SJCRH30 (cell line): ENCODE results near the gene SLC25A41. TPM values are rescaled to one million over a fixed set of nuclear protein-coding genes. Genes with fewer than 3 reads are reported as not detected.

Experiments used
- DNase-seq, 2 experiments: peaks; one replicate each; pipeline ENCODE4 v3.0.0-alpha.2; 2015 to 2020
- H3K27ac ChIP-seq: fragments of 250-450 bp; sonication (Bioruptor Pico); 2 replicates; pipeline ENCODE4 v1.5.1; 2020; ENCODE audit warnings: mild to moderate bottlenecking, moderate library complexity
- H3K27me3 ChIP-seq: fragments of 250-450 bp; sonication (Bioruptor Pico); 2 replicates; pipeline ENCODE4 v1.5.1; 2020; ENCODE audit warnings: mild to moderate bottlenecking, moderate library complexity
- H3K36me3 ChIP-seq: fragments of 250-450 bp; sonication (Bioruptor Pico); 2 replicates; pipeline ENCODE4 v1.5.1; 2020; ENCODE audit warnings: mild to moderate bottlenecking, moderate library complexity
- H3K4me1 ChIP-seq: fragments of 250-450 bp; sonication (Bioruptor Pico); 2 replicates; pipeline ENCODE4 v1.5.1; 2020; ENCODE audit warnings: mild to moderate bottlenecking, moderate library complexity
- H3K4me3 ChIP-seq: fragments of 250-450 bp; sonication (Bioruptor Pico); 2 replicates; pipeline ENCODE4 v1.5.1; 2020; ENCODE audit warnings: mild to moderate bottlenecking, moderate library complexity
- H3K9me3 ChIP-seq: fragments of 250-450 bp; sonication (Bioruptor Pico); replicated peaks from 2 replicates; pipeline ENCODE4 v1.5.1; 2020; ENCODE audit warnings: mild to moderate bottlenecking, moderate library complexity
- total RNA-seq: library from RNA; depleted of rRNA; stranded (reverse); fragments of >200 nt; shearing (Covaris generic); gene quantifications from 2 replicates; pipeline ENCODE4 v1.2.3, GENCODE V29; 2014; rRNA removed

Gene SLC25A41
- total RNA-seq, 1 experiment from 2014 or later = 0.14 TPM

DNA sequence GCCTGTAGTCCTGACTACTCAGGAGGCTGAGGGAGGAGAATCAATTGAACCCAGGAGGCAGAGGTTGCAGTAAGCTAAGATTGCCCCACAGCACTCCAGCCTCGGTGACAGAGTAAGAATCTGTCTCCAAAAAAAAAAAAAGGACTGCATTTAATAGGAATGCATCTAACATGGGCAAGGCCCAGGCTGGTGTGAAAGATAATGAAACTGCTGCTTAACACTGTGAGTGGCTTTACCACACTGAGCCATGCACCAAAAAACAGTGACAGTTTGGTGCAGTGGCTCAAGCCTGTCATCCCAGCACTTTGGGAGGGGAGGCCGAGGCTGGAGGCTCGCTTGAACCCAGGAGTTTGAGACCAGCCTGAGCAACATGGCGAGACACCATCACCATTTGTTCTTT lies 49.2 kb downstream of the SLC25A41 start:
- peaks cover 54% of the 10 kb centered on the region for H3K36me3 ChIP-seq
- DNase-seq = no peak
- no peaks in the 10 kb centered on the region for H3K4me1 ChIP-seq
- H3K4me3 ChIP-seq = no peak overlapping the region
- no peaks in the 10 kb centered on the region for H3K27me3 ChIP-seq
- H3K9me3 ChIP-seq = no peaks in the 10 kb centered on the region
- H3K27ac ChIP-seq = no peak overlapping the region

DNA sequence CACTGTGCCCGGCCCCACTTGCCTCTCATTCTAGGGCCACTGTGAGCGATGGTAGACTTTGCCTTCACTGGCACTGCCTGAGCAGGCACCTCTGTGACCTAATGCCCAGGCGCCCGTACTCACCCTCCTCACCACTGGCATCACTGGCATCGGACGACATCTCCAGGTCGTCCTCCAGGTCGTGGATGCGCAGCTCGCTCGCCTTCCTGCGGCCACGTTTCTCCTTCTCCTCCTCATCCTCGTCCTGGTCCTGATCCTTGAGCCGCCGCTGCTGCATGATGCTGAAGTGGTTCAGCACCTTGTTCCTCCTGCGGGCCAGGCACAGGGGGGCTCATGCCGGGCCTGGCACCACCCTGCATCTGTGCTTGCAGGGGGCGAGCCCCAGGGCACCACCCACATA lies 50.4 kb downstream of the SLC25A41 start:
- no peaks in the 10 kb centered on the region for H3K9me3 ChIP-seq
- H3K27ac ChIP-seq = no peak overlapping the region
- no peaks in the 10 kb centered on the region for H3K4me1 ChIP-seq
- no peak for DNase-seq
- H3K27me3 ChIP-seq = no peaks in the 10 kb centered on the region
- peaks cover 46% of the 10 kb centered on the region for H3K36me3 ChIP-seq
- no peak overlapping the region for H3K4me3 ChIP-seq

DNA sequence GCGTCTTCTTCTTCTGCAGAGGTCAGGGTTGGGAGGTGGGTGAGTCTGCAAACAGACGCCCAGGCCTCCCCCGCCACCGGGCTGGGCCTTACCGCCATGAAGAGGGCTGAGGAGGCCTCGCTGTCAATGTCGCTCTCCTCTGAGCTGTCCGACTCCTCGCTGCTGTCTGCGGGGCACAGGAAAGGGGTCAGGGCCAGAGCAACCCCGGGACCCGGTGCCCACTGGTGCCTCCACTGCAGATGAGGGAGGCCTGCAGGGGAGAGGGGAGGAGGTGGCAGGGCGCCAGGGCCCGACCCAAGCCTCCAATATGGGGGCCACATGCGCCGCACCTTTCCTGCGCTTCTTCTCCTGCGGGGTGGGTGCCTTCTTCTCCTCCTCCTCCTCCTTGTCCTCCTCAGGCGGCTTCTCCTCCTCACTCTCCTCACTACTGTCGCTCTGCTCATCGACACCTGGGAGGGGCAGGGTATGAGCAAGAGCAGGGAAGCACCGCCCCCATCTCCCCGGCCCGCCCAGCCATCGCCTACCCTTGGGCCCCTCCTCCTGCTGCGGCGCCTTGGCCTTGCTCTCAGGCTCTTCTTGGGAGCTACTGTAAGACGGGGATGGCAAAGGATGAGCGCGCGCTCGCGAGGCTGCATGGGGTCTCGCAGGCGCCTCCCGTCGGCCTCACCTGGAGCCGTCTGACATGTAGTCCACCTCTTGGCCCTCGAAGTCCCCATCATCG lies 52.4 kb downstream of the SLC25A41 start:
- Histone ChIP-seq H3K4me3 (no peak overlapping the region), H3K27ac (no peak overlapping the region), H3K4me1 (no peaks in the 10 kb centered on the region), H3K27me3 (no peaks in the 10 kb centered on the region), H3K9me3 (no peaks in the 10 kb centered on the region), H3K36me3 (peaks cover 43% of the 10 kb centered on the region)
- DNase-seq = no peak

DNA sequence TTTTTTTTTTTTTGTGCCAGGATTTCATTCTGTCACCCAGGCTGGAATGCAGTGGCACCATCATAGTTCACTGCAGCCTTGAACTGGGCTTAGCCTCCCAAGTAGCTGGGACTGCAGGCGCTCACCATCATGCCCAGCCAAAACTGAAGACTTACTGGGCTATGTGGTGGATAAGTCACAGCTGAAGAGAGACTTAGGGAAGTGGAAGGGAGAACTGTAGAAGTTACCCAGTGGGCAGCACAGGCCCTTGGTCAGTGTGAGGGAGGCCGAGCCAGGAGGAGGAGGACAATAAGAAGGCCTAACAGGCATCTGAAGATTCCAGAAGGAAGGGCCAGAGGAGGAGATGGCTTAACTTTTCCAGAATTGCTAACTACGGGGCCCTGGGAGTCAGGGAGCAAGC lies 53.8 kb downstream of the SLC25A41 start:
- Histone ChIP-seq H3K27ac (no peak overlapping the region), H3K4me3 (no peak overlapping the region), H3K4me1 (no peaks in the 10 kb centered on the region), H3K27me3 (no peaks in the 10 kb centered on the region), H3K9me3 (no peaks in the 10 kb centered on the region), H3K36me3 (peaks cover 40% of the 10 kb centered on the region)
- DNase-seq = no peak

- Histone ChIP-seq H3K27me3 (no peaks in the 10 kb centered on the region), H3K27ac (no peak overlapping the region), H3K36me3 (peaks cover 40% of the 10 kb centered on the region), H3K4me1 (peaks cover 6% of the 10 kb centered on the region; the same call in 1 of the 2 replicates), H3K4me3 (no peak overlapping the region), H3K9me3 (no peaks in the 10 kb centered on the region)
- DNase-seq = no peak
Observed at GRCh38 chr19:6378486-6378885, 55.1 kb downstream of the SLC25A41 start.

DNA sequence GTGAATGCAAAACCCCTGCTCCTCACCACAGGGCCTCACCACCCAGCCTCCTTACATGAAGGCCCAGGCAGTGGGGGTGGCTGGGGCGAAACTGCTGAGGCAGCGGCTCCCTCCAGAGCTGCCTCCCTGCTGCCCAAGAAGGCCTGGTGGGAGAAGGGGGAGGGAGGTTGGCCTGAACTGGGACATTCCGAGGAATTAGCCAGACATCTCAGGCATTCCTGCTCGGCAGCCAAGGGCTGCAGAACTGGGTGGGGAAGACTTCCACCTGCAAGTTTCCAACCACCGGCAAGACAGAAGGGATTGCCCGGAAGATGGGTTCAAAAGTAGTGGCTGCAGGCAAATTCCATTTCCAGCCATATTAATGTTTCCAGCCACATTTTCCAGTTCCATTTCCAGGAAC lies 55.5 kb downstream of the SLC25A41 start:
- H3K27ac ChIP-seq = no peak overlapping the region
- H3K4me3 ChIP-seq = no peak overlapping the region
- no peaks in the 10 kb centered on the region for H3K27me3 ChIP-seq
- DNase-seq = no peak
- H3K9me3 ChIP-seq = no peaks in the 10 kb centered on the region
- H3K36me3 ChIP-seq = peaks cover 36% of the 10 kb centered on the region
- H3K4me1 ChIP-seq = peaks cover 6% of the 10 kb centered on the region; the same call in 1 of the 2 replicates

DNA sequence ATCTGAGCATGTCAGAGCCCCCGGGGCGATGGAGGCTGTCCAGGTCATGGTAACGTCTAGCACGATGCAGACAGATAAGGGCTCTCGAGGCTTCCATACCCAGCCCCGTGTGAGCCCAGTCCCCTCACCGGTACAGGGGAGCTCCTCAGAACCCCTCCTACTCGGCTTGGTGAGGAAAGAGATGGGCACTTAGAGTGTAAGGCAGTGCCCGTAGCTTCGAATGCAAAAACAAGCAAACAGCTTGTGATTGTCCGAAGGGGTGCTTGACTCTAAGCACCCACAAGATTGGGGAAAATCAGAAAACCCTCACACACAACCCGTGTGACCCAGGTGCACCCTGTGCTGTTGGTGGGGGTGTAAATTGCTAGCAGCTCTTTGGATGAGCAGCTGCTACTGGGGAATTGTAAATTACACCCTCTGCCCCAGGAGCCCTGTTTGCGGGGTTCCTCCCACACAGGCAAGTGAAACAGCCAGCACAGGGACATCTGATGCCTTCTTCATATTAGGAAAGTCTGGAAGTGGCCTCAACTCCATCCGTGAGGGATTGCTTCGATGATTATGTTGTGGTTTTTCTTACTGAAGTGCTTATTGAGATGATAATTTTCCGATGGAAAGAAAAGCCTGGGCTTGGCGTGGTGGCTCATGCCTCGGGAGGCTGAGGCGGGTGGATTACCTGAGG lies 56.9 kb downstream of the SLC25A41 start:
- no peaks in the 10 kb centered on the region for H3K9me3 ChIP-seq
- H3K36me3 ChIP-seq = peaks cover 27% of the 10 kb centered on the region
- no peaks in the 10 kb centered on the region for H3K27me3 ChIP-seq
- peaks cover 6% of the 10 kb centered on the region; the same call in 1 of the 2 replicates for H3K4me1 ChIP-seq
- H3K4me3 ChIP-seq = no peak overlapping the region
- H3K27ac ChIP-seq = no peak overlapping the region
- DNase-seq = no peak

Other genes starting within 250 kb of the SLC25A41 start
- 23.3 and 23.8 TPM in 2 replicates for gene MLLT1, start 153.8 kb downstream of the SLC25A41 start, total RNA-seq
- gene ACER1, start 100.2 kb downstream of the SLC25A41 start, total RNA-seq = not detected in 2 replicates
- gene CLPP, start 72.2 kb downstream of the SLC25A41 start, total RNA-seq = 65.1 and 67.6 TPM in 2 replicates
- 24.6 and 28.5 TPM in 2 replicates for gene ALKBH7, start 61.0 kb downstream of the SLC25A41 start, total RNA-seq
- 1.2 and 1.4 TPM in 2 replicates for gene PSPN, start 57.8 kb downstream of the SLC25A41 start, total RNA-seq
- 41.7 and 49.0 TPM in 2 replicates for gene GTF2F1, start 40.6 kb downstream of the SLC25A41 start, total RNA-seq
- 197 and 209 TPM in 2 replicates for gene KHSRP, start 9.0 kb downstream of the SLC25A41 start, total RNA-seq
- gene SLC25A23, start 26.0 kb upstream of the SLC25A41 start, total RNA-seq = 9.6 and 12.4 TPM in 2 replicates
- not detected in 2 replicates for gene CRB3, start 30.5 kb upstream of the SLC25A41 start, total RNA-seq
- not detected in 2 replicates for gene DENND1C, start 48.0 kb upstream of the SLC25A41 start, total RNA-seq
- not detected in 2 replicates for gene TUBB4A, start 68.5 kb upstream of the SLC25A41 start, total RNA-seq
- not detected in 2 replicates for gene TNFSF9, start 97.3 kb upstream of the SLC25A41 start, total RNA-seq
- not detected in 2 replicates for gene CD70, start 157.4 kb upstream of the SLC25A41 start, total RNA-seq
- not detected in 2 replicates for gene TNFSF14, start 236.4 kb upstream of the SLC25A41 start, total RNA-seq